K562 (cell line): ENCODE measurements around the gene PPM1L. TPM values are rescaled to one million over a fixed set of nuclear protein-coding genes. Genes with fewer than 3 reads are reported as not detected.

Experiments used
- ATAC-seq: fragments of 200-7000 bp; cut with Tn5 transposase; 3 replicates; pipeline ENCODE4 v1.9.1; 2020; ENCODE audit warnings: moderate library complexity
- BruUV-seq: library from RNA; stranded (reverse); fragments of 400-500 nt; replicated peaks from 2 replicates; lab custom pipeline; 2021; lab: Mats Ljungman, UMichigan
- CTCF ChIA-PET: fragments of 300-600 bp; formaldehyde crosslinking; extraction: SDS; loops from one replicate; lab custom pipeline; 2021; ENCODE audit warnings: low intra/inter-chr PET ratio; lab: Yijun Ruan, JAX
- POLR2A ChIA-PET: fragments of 300-600, 350-650 bp; sonication (Branson Sonifier 250); formaldehyde crosslinking; extraction: SDS; loops from one replicate; lab custom pipeline; 2021; ENCODE audit warnings: antibody characterized with exemption, inconsistent platforms; lab: Yijun Ruan, JAX
- DNase-seq, 4 experiments: peaks; one replicate each; pipeline versions ENCODE4 v3.0.0 to v3.0.0-alpha.2; 2011 to 2018; ENCODE audit warnings: low spot score in 3 of 4, mixed read lengths in 3 of 4; ENCODE audit errors: extremely low read depth in 1 of 4
- FAIRE-seq: peaks from 2 replicates; lab custom pipeline; 2011; peaks lifted over from hg19 to GRCh38; lab: Jason Lieb, UNC
- H2AFZ ChIP-seq: 2 replicates; pipeline ENCODE4 v1.6.0; 2011; ENCODE audit warnings: low read depth, low read length, control low read depth, inconsistent platforms
- H3K27ac ChIP-seq: fragments of 200-600 bp; 3 replicates; pipeline ENCODE4 v1.8.0; 2011; ENCODE audit warnings: low read depth, mild to moderate bottlenecking, control low read depth, inconsistent platforms, low read length, moderate library complexity, mixed read lengths; ENCODE audit errors: extremely low read depth
- H3K27me3 ChIP-seq, 2 experiments: fragments of 300-600 bp in 1 of 2; 2 replicates in 1 of 2; 3 replicates in 1 of 2; pipeline versions ENCODE4 v1.6.0 to v1.8.0; 2011; ENCODE audit warnings: inconsistent platforms in 2 of 2, low read length in 2 of 2, mild to moderate bottlenecking in 1 of 2, mixed read lengths in 1 of 2, moderate library complexity in 1 of 2; ENCODE audit not compliant: control insufficient read depth in 2 of 2, insufficient read depth in 2 of 2
- H3K36me3 ChIP-seq: fragments of 300-600 bp; 3 replicates; pipeline ENCODE4 v1.8.0; 2011; ENCODE audit warnings: mild to moderate bottlenecking, low read length, inconsistent platforms; ENCODE audit not compliant: control insufficient read depth, insufficient read depth
- H3K4me1 ChIP-seq, 2 experiments: fragments of 200-600 bp in 1 of 2; replicated peaks in 1 of 2; 2 replicates in 1 of 2; 3 replicates in 1 of 2; pipeline versions ENCODE4 v1.5.1 to v1.8.0; 2011; ENCODE audit warnings: inconsistent platforms in 2 of 2, low read length in 2 of 2, mild to moderate bottlenecking in 1 of 2, mixed read lengths in 1 of 2, moderate library complexity in 1 of 2; ENCODE audit not compliant: control insufficient read depth in 2 of 2, insufficient read depth in 2 of 2
- H3K4me2 ChIP-seq: 2 replicates; pipeline ENCODE4 v1.6.1; 2011; ENCODE audit warnings: low read length, control low read depth, inconsistent platforms, mixed read lengths; ENCODE audit not compliant: insufficient read depth
- H3K4me3 ChIP-seq: fragments of 200-600 bp; sonication (generic), shearing (Covaris generic); 2 replicates; pipeline ENCODE4 v1.5.1; 2016; ENCODE audit warnings: control low read depth, inconsistent platforms
- H3K79me2 ChIP-seq: fragments of 200-600 bp; 3 replicates; pipeline ENCODE4 v1.8.0; 2011; ENCODE audit warnings: low read length, inconsistent platforms; ENCODE audit not compliant: control insufficient read depth, insufficient read depth
- H3K9ac ChIP-seq, 2 experiments: 2 replicates each; pipeline versions ENCODE4 v1.6.0 to v1.6.1; 2011; ENCODE audit warnings: low read depth in 2 of 2, low read length in 2 of 2, control low read depth in 1 of 2, inconsistent platforms in 1 of 2, mild to moderate bottlenecking in 1 of 2, mixed read lengths in 1 of 2; ENCODE audit not compliant: insufficient read depth in 1 of 2
- H3K9me1 ChIP-seq: one replicate; pipeline ENCODE4 v1.6.0; 2011; ENCODE audit warnings: inconsistent platforms, mild to moderate bottlenecking, low read length, moderate library complexity; ENCODE audit not compliant: control insufficient read depth, insufficient read depth
- H3K9me3 ChIP-seq: replicated peaks from 2 replicates; pipeline ENCODE4 v1.5.1; 2011; ENCODE audit warnings: low read depth, low read length, inconsistent platforms; ENCODE audit not compliant: control insufficient read depth, insufficient read depth
- H4K20me1 ChIP-seq: replicated peaks from 2 replicates; pipeline ENCODE4 v1.6.1; 2011; ENCODE audit warnings: low read length, inconsistent platforms, mixed read lengths; ENCODE audit not compliant: control insufficient read depth, insufficient read depth
- CBX2 ChIP-seq: fragments of 200-600 bp; sonication (generic); IDR thresholded peaks from one replicate; pipeline ENCODE4 v1.6.1; 2012; ENCODE audit warnings: mild to moderate bottlenecking, low read length, inconsistent platforms; ENCODE audit not compliant: insufficient read depth, poor library complexity, severe bottlenecking
- WGBS: fragments of 100-300 bp; shearing (Covaris generic); methylation state at CpG from one replicate; pipeline ENCODE4 v1.1.6; 2016; ENCODE audit warnings: low coverage, mixed read lengths; ENCODE audit not compliant: insufficient coverage; ENCODE audit errors: missing lambda C conversion rate; 5-methylcytosine and 5-hydroxymethylcytosine counted together
- in situ Hi-C: fragments of 300-500 bp; cut with MboI; formaldehyde crosslinking; loops from 4 replicates; pipeline ENCODE4 v1.15.0; 2018; ENCODE audit warnings: inconsistent platforms, mixed read lengths
- intact Hi-C: fragments of 100-400 bp; cut with micrococcal nuclease; formaldehyde crosslinking; loops from 2 replicates; pipeline ENCODE4 v1.14.2; 2022
- polyA plus RNA-seq, 8 experiments: library from polyadenylated mRNA; depleted of rRNA in 4 of 8; stranded (reverse) in 5 of 8; unstranded in 3 of 8; fragments of >200 nt; fragmentation: Nextera tagmentation in 2 of 8; fragmentation: Illumina TruSeq in 1 of 8; extraction: Ambion mirVana in 2 of 8; extraction: Trizol in 1 of 8; gene quantifications; 2 replicates each; pipeline versions ENCODE4 v1.2.1 to v1.2.3, GENCODE V29; 2011 to 2014; ENCODE audit warnings: inconsistent platforms in 1 of 8, missing spikeins in 1 of 8
- total RNA-seq, 7 experiments: library from RNA; depleted of rRNA in 6 of 7; stranded (reverse); fragments of >200 nt in 6 of 7; fragmentation: Illumina TruSeq in 2 of 7; extraction: Trizol in 2 of 7; gene quantifications; 2 replicates each; pipeline versions ENCODE4 v1.2.1 to v1.2.3, GENCODE V29; 2011 to 2021; ENCODE audit warnings: low replicate concordance in 1 of 7
- TF ChIP-seq, protein P1 (sequence below), 3 experiments: IDR thresholded peaks in 2 of 3; conservative IDR thresholded peaks in 1 of 3; 2 replicates each; pipeline ENCODE4 v1.5.1; 2011 to 2012; ENCODE audit warnings: low read length in 3 of 3, mild to moderate bottlenecking in 3 of 3, control low read depth in 2 of 3, improper control_type of control experiment in 1 of 3, inconsistent platforms in 1 of 3, low read depth in 1 of 3, mixed read lengths in 1 of 3, moderate library complexity in 1 of 3; ENCODE audit not compliant: insufficient read depth in 2 of 3

The PPM1L gene
- total and polyA plus RNA-seq, 9 of the 15 experiments (the other 6 are each of a cell fraction or from before 2014, with no cell fraction given), result 0.01 to 0.41 (median 0.14) TPM

DNA sequence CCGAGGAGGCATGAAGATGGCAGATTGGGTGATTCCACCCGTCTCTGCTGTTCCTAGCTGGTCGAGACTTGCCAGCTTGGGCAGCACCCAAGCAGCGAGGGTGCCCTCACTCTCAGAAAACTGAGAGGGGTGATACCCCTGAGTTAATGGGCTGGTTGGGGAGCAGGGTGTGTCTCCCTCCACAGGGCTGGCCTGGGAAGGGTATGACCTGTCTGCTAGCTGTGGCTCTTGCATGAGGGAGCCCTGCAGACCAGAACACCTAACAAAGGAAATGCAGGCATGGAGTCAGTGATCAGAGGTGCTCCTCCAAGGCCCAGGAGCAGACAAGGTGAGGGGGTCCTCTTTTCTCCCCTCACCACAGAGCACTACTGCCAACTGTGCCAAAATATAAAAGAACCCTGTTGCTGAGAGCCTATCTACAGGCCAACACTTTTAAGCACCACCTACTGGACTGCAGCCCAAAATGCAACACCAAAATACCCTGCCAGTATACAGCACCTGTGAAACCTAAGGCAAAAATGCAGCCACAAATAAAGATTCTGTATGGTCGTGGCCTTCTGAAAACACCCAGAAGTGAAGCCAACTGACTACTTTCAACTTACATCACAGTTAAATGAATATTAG is 35.8 kb upstream of the PPM1L start:
- Histone ChIP-seq H3K4me3 (no peak overlapping the region), H3K9ac (no peak overlapping the region), H3K9me1 (no peaks in the 10 kb centered on the region), H3K79me2 (no peaks in the 10 kb centered on the region), H3K4me2 (no peak overlapping the region), H3K9me3 (no peaks in the 10 kb centered on the region), H4K20me1 (no peaks in the 10 kb centered on the region), H3K27me3 (no peaks in the 10 kb centered on the region), H2AFZ (no peak overlapping the region), H3K27ac (no peak overlapping the region), H3K36me3 (no peaks in the 10 kb centered on the region), H3K4me1 (no peaks in the 10 kb centered on the region)
- 0% methylated on average over 5 of the region's 5 CpGs for WGBS
- ChIA-PET CTCF (no interaction called here), POLR2A (interaction anchor here (1.6 kb wide), 1 partner anchor 11 kb away, joined by 3 read pairs; no protein-coding TSS in a partner anchor)
- TF ChIP-seq, protein P1, sequence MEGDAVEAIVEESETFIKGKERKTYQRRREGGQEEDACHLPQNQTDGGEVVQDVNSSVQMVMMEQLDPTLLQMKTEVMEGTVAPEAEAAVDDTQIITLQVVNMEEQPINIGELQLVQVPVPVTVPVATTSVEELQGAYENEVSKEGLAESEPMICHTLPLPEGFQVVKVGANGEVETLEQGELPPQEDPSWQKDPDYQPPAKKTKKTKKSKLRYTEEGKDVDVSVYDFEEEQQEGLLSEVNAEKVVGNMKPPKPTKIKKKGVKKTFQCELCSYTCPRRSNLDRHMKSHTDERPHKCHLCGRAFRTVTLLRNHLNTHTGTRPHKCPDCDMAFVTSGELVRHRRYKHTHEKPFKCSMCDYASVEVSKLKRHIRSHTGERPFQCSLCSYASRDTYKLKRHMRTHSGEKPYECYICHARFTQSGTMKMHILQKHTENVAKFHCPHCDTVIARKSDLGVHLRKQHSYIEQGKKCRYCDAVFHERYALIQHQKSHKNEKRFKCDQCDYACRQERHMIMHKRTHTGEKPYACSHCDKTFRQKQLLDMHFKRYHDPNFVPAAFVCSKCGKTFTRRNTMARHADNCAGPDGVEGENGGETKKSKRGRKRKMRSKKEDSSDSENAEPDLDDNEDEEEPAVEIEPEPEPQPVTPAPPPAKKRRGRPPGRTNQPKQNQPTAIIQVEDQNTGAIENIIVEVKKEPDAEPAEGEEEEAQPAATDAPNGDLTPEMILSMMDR (IDR thresholded peaks at IDR 0.05 in 2 of 3, conservative IDR thresholded peaks at IDR 0.05 in 1 of 3; ENCODE audit: insufficient read depth in 2 of 3, low read depth in 1 of 3, low read length in 3 of 3), result peak in 2 of 3 experiments; percentile 14 to 28; a peak in 3 of 6 replicates
- TF ChIP-seq CBX2, result no peak
- ATAC-seq, result peak; percentile 79
- DNase-seq, result no peak
- intact Hi-C loops, result no loop called here
- in situ Hi-C loops, result no loop called here
- BruUV-seq, result no TSS peak
- FAIRE-seq, result no peak
